ENCODE results near the gene ANKRD10.

GRCh38 chr13:110888390-110888789 is 26.5 kb downstream of the ANKRD10 start:
- TF ChIP-seq, protein P1, sequence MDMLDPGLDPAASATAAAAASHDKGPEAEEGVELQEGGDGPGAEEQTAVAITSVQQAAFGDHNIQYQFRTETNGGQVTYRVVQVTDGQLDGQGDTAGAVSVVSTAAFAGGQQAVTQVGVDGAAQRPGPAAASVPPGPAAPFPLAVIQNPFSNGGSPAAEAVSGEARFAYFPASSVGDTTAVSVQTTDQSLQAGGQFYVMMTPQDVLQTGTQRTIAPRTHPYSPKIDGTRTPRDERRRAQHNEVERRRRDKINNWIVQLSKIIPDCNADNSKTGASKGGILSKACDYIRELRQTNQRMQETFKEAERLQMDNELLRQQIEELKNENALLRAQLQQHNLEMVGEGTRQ (IDR thresholded peaks at IDR 0.05; ENCODE audit: low read length), result no peak
- no peak for TF ChIP-seq TCF12 (IDR thresholded peaks at IDR 0.05; ENCODE audit: low read depth, low read length)
- TF ChIP-seq SUZ12 (IDR thresholded peaks at IDR 0.05; ENCODE audit: low read length), result no peak
- no peak; a peak in 1 of 3 replicates for TF ChIP-seq POLR2A (IDR thresholded peaks at IDR 0.05; ENCODE audit: control extremely low read depth in 1 of 2, low read depth in 2 of 2, low read length in 2 of 2)
- TF ChIP-seq, protein P2, sequence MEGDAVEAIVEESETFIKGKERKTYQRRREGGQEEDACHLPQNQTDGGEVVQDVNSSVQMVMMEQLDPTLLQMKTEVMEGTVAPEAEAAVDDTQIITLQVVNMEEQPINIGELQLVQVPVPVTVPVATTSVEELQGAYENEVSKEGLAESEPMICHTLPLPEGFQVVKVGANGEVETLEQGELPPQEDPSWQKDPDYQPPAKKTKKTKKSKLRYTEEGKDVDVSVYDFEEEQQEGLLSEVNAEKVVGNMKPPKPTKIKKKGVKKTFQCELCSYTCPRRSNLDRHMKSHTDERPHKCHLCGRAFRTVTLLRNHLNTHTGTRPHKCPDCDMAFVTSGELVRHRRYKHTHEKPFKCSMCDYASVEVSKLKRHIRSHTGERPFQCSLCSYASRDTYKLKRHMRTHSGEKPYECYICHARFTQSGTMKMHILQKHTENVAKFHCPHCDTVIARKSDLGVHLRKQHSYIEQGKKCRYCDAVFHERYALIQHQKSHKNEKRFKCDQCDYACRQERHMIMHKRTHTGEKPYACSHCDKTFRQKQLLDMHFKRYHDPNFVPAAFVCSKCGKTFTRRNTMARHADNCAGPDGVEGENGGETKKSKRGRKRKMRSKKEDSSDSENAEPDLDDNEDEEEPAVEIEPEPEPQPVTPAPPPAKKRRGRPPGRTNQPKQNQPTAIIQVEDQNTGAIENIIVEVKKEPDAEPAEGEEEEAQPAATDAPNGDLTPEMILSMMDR (IDR thresholded peaks at IDR 0.05; ENCODE audit: control extremely low read depth in 1 of 3, insufficient read depth in 1 of 3, low read depth in 1 of 3, low read length in 3 of 3), result no peak
- TF ChIP-seq MAX (IDR thresholded peaks at IDR 0.05), result no peak
- TF ChIP-seq RNF2 (IDR thresholded peaks at IDR 0.05; ENCODE audit: borderline replicate concordance, low read depth, low read length, missing control alignments, poor library complexity, severe bottlenecking), result no peak
- no peak for TF ChIP-seq EZH2 (IDR thresholded peaks at IDR 0.05; ENCODE audit: low read depth, low read length, severe bottlenecking)
- TF ChIP-seq EP300 (IDR thresholded peaks at IDR 0.05; ENCODE audit: borderline replicate concordance in 1 of 2, low read depth in 2 of 2, low read length in 2 of 2), result no peak

Data from H1 (cell line).